Neural cell (in vitro differentiated cells): ENCODE measurements around the gene VEPH1. TPM values are rescaled to one million over a fixed set of nuclear protein-coding genes. Genes with fewer than 3 reads are reported as not detected.

Experiments
- H2AFZ ChIP-seq: fragments of 200-600, 300-800 bp; sonication (generic), shearing (Covaris generic); 2 replicates; pipeline ENCODE4 v1.6.0; 2014; ENCODE audit warnings: low read depth, mild to moderate bottlenecking, antibody characterized with exemption, low read length, moderate library complexity
- H3F3A ChIP-seq: fragments of 200-600 bp; shearing (Covaris generic); 2 replicates; pipeline ENCODE4 v1.6.1; 2016; ENCODE audit warnings: mild to moderate bottlenecking, moderate library complexity, mixed read lengths, antibody characterized with exemption, low read length; ENCODE audit not compliant: insufficient read depth, poor library complexity, severe bottlenecking
- H3K27ac ChIP-seq: fragments of 200-600, 300-800 bp; sonication (generic), shearing (Covaris generic); 2 replicates; pipeline ENCODE4 v1.5.1; 2014; ENCODE audit warnings: mild to moderate bottlenecking, low read length, moderate library complexity
- H3K27me3 ChIP-seq: fragments of 300-800, 200-600 bp; sonication (generic), shearing (Covaris generic); 2 replicates; pipeline ENCODE4 v1.6.0; 2014; ENCODE audit warnings: mild to moderate bottlenecking, low read depth, low read length, moderate library complexity; ENCODE audit not compliant: insufficient read depth
- H3K36me3 ChIP-seq: fragments of 300-800, 200-600 bp; sonication (generic), shearing (Covaris generic); 2 replicates; pipeline ENCODE4 v1.5.1; 2014; ENCODE audit warnings: mild to moderate bottlenecking, antibody characterized with exemption, low read length, moderate library complexity; ENCODE audit not compliant: insufficient read depth
- H3K4me2 ChIP-seq: fragments of 300-800, 200-600 bp; sonication (generic), shearing (Covaris generic); 2 replicates; pipeline ENCODE4 v1.6.0; 2014; ENCODE audit warnings: mild to moderate bottlenecking, low read length
- H3K4me3 ChIP-seq: fragments of 300-800, 200-600 bp; sonication (generic), shearing (Covaris generic); 2 replicates; pipeline ENCODE4 v1.5.1; 2014; ENCODE audit warnings: mild to moderate bottlenecking, low read length, moderate library complexity
- H3K79me2 ChIP-seq: fragments of 200-600 bp; shearing (Covaris generic); replicated peaks from 2 replicates; pipeline ENCODE4 v1.6.0; 2014; ENCODE audit warnings: mild to moderate bottlenecking, low read length, moderate library complexity; ENCODE audit not compliant: insufficient read depth
- H3K9ac ChIP-seq: fragments of 300-800, 200-600 bp; sonication (generic), shearing (Covaris generic); 2 replicates; pipeline ENCODE4 v1.6.1; 2016; ENCODE audit warnings: mild to moderate bottlenecking, low read length, mixed read lengths
- H3K9me2 ChIP-seq: fragments of 200-600 bp; shearing (Covaris generic); 2 replicates; pipeline ENCODE4 v1.6.1; 2016; ENCODE audit warnings: mild to moderate bottlenecking, low read length, mixed read lengths; ENCODE audit not compliant: insufficient read depth
- H3K9me3 ChIP-seq: fragments of 200-600, 300-800 bp; sonication (generic), shearing (Covaris generic); 2 replicates; pipeline ENCODE4 v1.6.1; 2016; ENCODE audit warnings: mild to moderate bottlenecking, mixed run types, low read length, moderate library complexity, mixed read lengths
- H4K20me1 ChIP-seq: fragments of 200-600 bp; shearing (Covaris generic); 2 replicates; pipeline ENCODE4 v1.6.1; 2016; ENCODE audit warnings: mild to moderate bottlenecking, mixed run types; ENCODE audit not compliant: insufficient read depth
- CTCF ChIP-seq: fragments of 450-650 bp; IDR thresholded peaks from 2 replicates; pipeline ENCODE4 v1.5.1; 2014; ENCODE audit warnings: antibody characterized with exemption, mild to moderate bottlenecking, moderate library complexity; ENCODE audit not compliant: poor library complexity, severe bottlenecking
- EP300 ChIP-seq: fragments of 450-650 bp; conservative IDR thresholded peaks from 2 replicates; pipeline ENCODE4 v1.6.1; 2014; ENCODE audit warnings: antibody characterized with exemption, mild to moderate bottlenecking, moderate library complexity; ENCODE audit not compliant: poor library complexity, severe bottlenecking
- EZH2 ChIP-seq: fragments of 200-600, 300-800 bp; shearing (Covaris generic), sonication (generic); IDR thresholded peaks from 2 replicates; pipeline ENCODE4 v1.6.1; 2014; ENCODE audit warnings: antibody characterized with exemption, low read length, borderline replicate concordance, mild to moderate bottlenecking; ENCODE audit not compliant: insufficient read depth, poor library complexity, severe bottlenecking
- MXI1 ChIP-seq: fragments of 450-650 bp; conservative IDR thresholded peaks from 2 replicates; pipeline ENCODE4 v1.6.1; 2014; ENCODE audit warnings: antibody characterized with exemption, mild to moderate bottlenecking; ENCODE audit not compliant: poor library complexity, severe bottlenecking
- POLR2AphosphoS5 ChIP-seq: IDR thresholded peaks from 2 replicates; pipeline ENCODE4 v1.6.1; 2012
- RAD21 ChIP-seq: fragments of 450-650 bp; conservative IDR thresholded peaks from 2 replicates; pipeline ENCODE4 v1.6.1; 2014; ENCODE audit warnings: antibody characterized with exemption, mild to moderate bottlenecking, moderate library complexity
- REST ChIP-seq: IDR thresholded peaks from 2 replicates; pipeline ENCODE4 v1.6.1; 2012; ENCODE audit warnings: borderline replicate concordance
- SMC3 ChIP-seq: fragments of 450-650 bp; conservative IDR thresholded peaks from 2 replicates; pipeline ENCODE4 v1.6.1; 2014; ENCODE audit warnings: antibody characterized with exemption, mild to moderate bottlenecking, moderate library complexity; ENCODE audit not compliant: poor library complexity
- TAF1 ChIP-seq: IDR thresholded peaks from 2 replicates; pipeline ENCODE4 v1.6.1; 2012; ENCODE audit warnings: low read depth
- polyA minus RNA-seq: library from RNA; depleted of rRNA, polyadenylated mRNA; stranded (reverse); fragments of >200 nt; gene quantifications from 2 replicates; pipeline ENCODE4 v1.2.3, GENCODE V29; 2014
- polyA plus RNA-seq: library from polyadenylated mRNA; depleted of rRNA; stranded (reverse); fragments of >200 nt; gene quantifications from 2 replicates; pipeline ENCODE4 v1.2.3, GENCODE V29; 2014

VEPH1 gene
- polyA plus RNA-seq (0.22 and 0.89 TPM in 2 replicates), polyA minus RNA-seq (3.4 and 5.9 TPM in 2 replicates)

- Histone ChIP-seq H4K20me1 (no peaks in the 10 kb centered on the region), H3K9me2 (no peaks in the 10 kb centered on the region), H3F3A (no peaks in the 10 kb centered on the region), H2AFZ (no peak within 1 kb of the TSS), H3K4me3 (no peak within 1 kb of the TSS), H3K4me2 (no peak within 1 kb of the TSS), H3K9me3 (no peaks in the 10 kb centered on the region), H3K27ac (no peak within 1 kb of the TSS), H3K9ac (no peak within 1 kb of the TSS), H3K27me3 (no peaks in the 10 kb centered on the region), H3K79me2 (no peaks in the 10 kb centered on the region), H3K36me3 (no peaks in the 10 kb centered on the region)
- TF ChIP-seq REST (no peak), CTCF (no peak), SMC3 (no peak), POLR2AphosphoS5 (no peak), MXI1 (no peak), EZH2 (no peak), EP300 (no peak), RAD21 (no peak), TAF1 (no peak)
These were observed at the start of gene VEPH1 for GRCh38 chr3:157502916-157503595. VEPH1 (minus strand) TSS chr3:157503416; CDS start chr3:157495349, 8,067 bp downstream.

- no peaks in the 10 kb centered on the region for H3K36me3 ChIP-seq
- H3K9me3 ChIP-seq, result no peaks in the 10 kb centered on the region
- TF ChIP-seq SMC3 (no peak), MXI1 (no peak), TAF1 (no peak), EP300 (no peak), REST (no peak), RAD21 (no peak), CTCF (no peak), EZH2 (no peak), POLR2AphosphoS5 (no peak)
- no peaks in the 10 kb centered on the region for H4K20me1 ChIP-seq
- H3F3A ChIP-seq, result no peaks in the 10 kb centered on the region
- H3K9ac ChIP-seq, result no peak overlapping the region
- no peak overlapping the region for H2AFZ ChIP-seq
- no peak overlapping the region for H3K27ac ChIP-seq
- H3K27me3 ChIP-seq, result no peaks in the 10 kb centered on the region
- H3K9me2 ChIP-seq, result no peaks in the 10 kb centered on the region
- no peak overlapping the region for H3K4me2 ChIP-seq
- H3K79me2 ChIP-seq, result no peaks in the 10 kb centered on the region
- no peak overlapping the region for H3K4me3 ChIP-seq
These were observed 48.7 kb upstream of the VEPH1 start for GRCh38 chr3:157551961-157552360.
